Thyroid gland (tissue), 4 donors: Measurements from ENCODE around the gene PTPN11.

Experiments used
- POLR2A ChIP-seq, 2 donors: fragments of 450-650 bp; IDR thresholded peaks; one replicate each; pipeline ENCODE4 v1.6.1; 2017; ENCODE audit warnings: antibody characterized with exemption in 2 of 2, mild to moderate bottlenecking in 2 of 2, moderate library complexity in 1 of 2
- TF ChIP-seq, protein P1 (sequence below), 6 experiments: fragments of 200-600 bp in 3 of 6; fragments of 450-650 bp in 3 of 6; sonication (generic) in 3 of 6; IDR thresholded peaks; one replicate each; pipeline ENCODE4 v1.5.1; 2016 to 2019; ENCODE audit warnings: antibody characterized with exemption in 6 of 6, mild to moderate bottlenecking in 2 of 6, inconsistent platforms in 1 of 6, moderate library complexity in 1 of 6

DNA sequence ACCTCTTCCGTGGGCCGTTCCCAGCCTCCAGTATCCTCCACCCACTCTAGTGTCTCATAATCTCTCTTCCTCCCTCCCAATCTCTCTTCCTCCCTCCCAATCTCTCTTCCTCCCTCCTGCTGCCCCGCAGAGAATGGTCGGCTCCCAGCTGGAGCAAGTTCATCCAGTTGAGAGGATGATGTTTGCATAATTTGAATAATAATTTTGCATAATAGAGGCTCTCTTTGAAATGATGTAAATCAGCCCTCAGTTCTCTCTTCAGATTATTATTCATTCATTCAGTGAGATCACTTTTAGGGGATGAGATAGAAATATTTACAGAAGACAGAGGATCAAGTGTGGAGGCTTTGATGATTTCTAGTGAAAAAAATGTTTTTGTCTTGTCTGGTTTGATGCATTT lies 125.0 kb downstream of the PTPN11 start:
- TF ChIP-seq, protein P1, sequence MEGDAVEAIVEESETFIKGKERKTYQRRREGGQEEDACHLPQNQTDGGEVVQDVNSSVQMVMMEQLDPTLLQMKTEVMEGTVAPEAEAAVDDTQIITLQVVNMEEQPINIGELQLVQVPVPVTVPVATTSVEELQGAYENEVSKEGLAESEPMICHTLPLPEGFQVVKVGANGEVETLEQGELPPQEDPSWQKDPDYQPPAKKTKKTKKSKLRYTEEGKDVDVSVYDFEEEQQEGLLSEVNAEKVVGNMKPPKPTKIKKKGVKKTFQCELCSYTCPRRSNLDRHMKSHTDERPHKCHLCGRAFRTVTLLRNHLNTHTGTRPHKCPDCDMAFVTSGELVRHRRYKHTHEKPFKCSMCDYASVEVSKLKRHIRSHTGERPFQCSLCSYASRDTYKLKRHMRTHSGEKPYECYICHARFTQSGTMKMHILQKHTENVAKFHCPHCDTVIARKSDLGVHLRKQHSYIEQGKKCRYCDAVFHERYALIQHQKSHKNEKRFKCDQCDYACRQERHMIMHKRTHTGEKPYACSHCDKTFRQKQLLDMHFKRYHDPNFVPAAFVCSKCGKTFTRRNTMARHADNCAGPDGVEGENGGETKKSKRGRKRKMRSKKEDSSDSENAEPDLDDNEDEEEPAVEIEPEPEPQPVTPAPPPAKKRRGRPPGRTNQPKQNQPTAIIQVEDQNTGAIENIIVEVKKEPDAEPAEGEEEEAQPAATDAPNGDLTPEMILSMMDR (IDR thresholded peaks at IDR 0.05) = no peak
- no peak for TF ChIP-seq POLR2A (IDR thresholded peaks at IDR 0.05)
